Uterus (tissue), 2 donors: Measurements from ENCODE around the gene WDFY4.

Experiments used
- POLR2A ChIP-seq, 2 donors: fragments of 450-650 bp; IDR thresholded peaks; one replicate each; pipeline ENCODE4 v1.6.1; 2016; ENCODE audit warnings: antibody characterized with exemption in 2 of 2, mild to moderate bottlenecking in 1 of 2, moderate library complexity in 1 of 2
- TF ChIP-seq, protein P1 (sequence below), 4 experiments: fragments of 200-600 bp in 2 of 4; fragments of 450-650 bp in 2 of 4; sonication (generic) in 2 of 4; IDR thresholded peaks; one replicate each; pipeline ENCODE4 v1.5.1; 2016 to 2019; ENCODE audit warnings: antibody characterized with exemption in 4 of 4, mild to moderate bottlenecking in 2 of 4, moderate library complexity in 1 of 4

DNA sequence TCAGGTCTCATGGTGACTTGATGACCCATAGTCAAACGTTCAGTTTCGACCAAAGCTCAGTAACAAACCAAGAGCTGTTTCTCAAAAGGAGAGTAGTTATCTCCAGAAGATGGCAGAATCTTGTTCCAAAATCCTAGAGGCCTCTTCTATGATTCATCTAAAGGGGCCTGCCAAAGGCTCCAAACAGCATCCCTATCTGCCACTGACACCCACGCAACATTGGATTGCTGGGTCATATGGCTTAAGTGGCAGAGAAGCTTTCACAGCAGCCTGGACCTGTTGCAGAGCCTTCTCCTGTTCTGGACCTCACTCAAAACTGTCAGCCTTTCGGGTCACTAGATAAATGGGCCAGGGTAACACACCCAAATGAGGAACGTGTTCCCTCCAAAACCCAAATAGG, 309.0 kb downstream of the WDFY4 start:
- TF ChIP-seq, protein P1, sequence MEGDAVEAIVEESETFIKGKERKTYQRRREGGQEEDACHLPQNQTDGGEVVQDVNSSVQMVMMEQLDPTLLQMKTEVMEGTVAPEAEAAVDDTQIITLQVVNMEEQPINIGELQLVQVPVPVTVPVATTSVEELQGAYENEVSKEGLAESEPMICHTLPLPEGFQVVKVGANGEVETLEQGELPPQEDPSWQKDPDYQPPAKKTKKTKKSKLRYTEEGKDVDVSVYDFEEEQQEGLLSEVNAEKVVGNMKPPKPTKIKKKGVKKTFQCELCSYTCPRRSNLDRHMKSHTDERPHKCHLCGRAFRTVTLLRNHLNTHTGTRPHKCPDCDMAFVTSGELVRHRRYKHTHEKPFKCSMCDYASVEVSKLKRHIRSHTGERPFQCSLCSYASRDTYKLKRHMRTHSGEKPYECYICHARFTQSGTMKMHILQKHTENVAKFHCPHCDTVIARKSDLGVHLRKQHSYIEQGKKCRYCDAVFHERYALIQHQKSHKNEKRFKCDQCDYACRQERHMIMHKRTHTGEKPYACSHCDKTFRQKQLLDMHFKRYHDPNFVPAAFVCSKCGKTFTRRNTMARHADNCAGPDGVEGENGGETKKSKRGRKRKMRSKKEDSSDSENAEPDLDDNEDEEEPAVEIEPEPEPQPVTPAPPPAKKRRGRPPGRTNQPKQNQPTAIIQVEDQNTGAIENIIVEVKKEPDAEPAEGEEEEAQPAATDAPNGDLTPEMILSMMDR (IDR thresholded peaks at IDR 0.05), result no peak
- TF ChIP-seq POLR2A (IDR thresholded peaks at IDR 0.05), result no peak
